ENCODE measurements around the gene PGRMC1. TPM values are rescaled to one million over a fixed set of nuclear protein-coding genes. Genes with fewer than 3 reads are reported as not detected.

The PGRMC1 gene
- total RNA-seq, 4 donors from 2014 or later: 11.4 to 14.4 (median 13.0) TPM

DNA sequence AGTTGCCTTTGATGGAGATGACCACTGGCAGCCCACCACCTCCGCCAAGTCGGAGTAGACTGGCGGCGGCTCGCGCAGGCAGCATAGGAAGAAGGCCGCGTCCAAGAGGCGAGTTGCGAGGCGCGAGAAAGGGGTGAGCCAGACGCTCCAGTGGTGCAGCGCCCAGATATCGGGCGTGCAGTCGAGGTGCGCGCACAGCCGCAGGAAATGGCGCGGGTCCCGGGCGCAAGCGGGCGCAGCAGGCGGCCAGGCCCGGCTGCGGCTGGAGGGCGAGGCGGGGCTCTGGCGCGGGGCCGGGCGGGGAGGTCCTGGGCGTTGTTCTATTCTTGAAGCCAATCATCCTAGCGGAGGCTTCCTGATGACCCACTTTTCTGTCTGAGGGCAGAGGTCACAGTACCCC, 13.2 kb upstream of the PGRMC1 start:
- no peaks in the 10 kb centered on the region for H3K9me3 ChIP-seq
- in situ Hi-C loops (cut with MboI; ENCODE audit: low sequenced_read_pairs in 4 of 4): no loop called here
- no peak overlapping the region for H3K27ac ChIP-seq
- no peaks in the 10 kb centered on the region for H3K36me3 ChIP-seq
- H3K4me1 ChIP-seq: no peaks in the 10 kb centered on the region
- no peak for ATAC-seq
- no peaks in the 10 kb centered on the region for H3K27me3 ChIP-seq
- DNase-seq: no peak
- TF ChIP-seq, protein P1, sequence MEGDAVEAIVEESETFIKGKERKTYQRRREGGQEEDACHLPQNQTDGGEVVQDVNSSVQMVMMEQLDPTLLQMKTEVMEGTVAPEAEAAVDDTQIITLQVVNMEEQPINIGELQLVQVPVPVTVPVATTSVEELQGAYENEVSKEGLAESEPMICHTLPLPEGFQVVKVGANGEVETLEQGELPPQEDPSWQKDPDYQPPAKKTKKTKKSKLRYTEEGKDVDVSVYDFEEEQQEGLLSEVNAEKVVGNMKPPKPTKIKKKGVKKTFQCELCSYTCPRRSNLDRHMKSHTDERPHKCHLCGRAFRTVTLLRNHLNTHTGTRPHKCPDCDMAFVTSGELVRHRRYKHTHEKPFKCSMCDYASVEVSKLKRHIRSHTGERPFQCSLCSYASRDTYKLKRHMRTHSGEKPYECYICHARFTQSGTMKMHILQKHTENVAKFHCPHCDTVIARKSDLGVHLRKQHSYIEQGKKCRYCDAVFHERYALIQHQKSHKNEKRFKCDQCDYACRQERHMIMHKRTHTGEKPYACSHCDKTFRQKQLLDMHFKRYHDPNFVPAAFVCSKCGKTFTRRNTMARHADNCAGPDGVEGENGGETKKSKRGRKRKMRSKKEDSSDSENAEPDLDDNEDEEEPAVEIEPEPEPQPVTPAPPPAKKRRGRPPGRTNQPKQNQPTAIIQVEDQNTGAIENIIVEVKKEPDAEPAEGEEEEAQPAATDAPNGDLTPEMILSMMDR (IDR thresholded peaks at IDR 0.05 in 4 of 5, conservative IDR thresholded peaks at IDR 0.05 in 1 of 5): no peak
- no peak for TF ChIP-seq POLR2A (IDR thresholded peaks at IDR 0.05)
- intact Hi-C loops (cut with DNase I; ENCODE audit: low total_unique reads): no loop called here
- H3K4me3 ChIP-seq: no peak overlapping the region

DNA sequence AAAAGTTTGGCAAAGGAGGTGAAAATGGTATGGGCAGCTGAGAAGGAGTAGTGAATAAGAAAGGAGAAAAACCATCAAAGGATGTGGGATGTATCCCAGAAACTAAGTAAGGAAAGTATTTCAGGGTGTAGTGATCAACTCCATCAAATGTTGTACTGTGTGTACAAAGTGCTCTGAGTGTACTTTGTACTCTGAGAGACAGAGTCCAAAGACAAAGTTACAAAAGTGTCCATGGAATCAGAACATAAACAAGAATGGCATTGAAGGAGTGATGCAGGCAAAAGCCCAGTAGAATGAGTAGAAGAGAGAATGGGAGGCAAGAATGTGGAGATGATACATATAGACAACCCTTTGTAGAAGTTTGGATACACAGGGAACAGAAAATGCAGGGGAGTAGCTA, 12.3 kb upstream of the PGRMC1 start:
- H3K27me3 ChIP-seq: no peaks in the 10 kb centered on the region
- TF ChIP-seq POLR2A (IDR thresholded peaks at IDR 0.05): no peak
- TF ChIP-seq, protein P1 (IDR thresholded peaks at IDR 0.05 in 4 of 5, conservative IDR thresholded peaks at IDR 0.05 in 1 of 5): no peak
- no peak for DNase-seq
- no peaks in the 10 kb centered on the region for H3K4me1 ChIP-seq
- ATAC-seq: no peak
- no peak overlapping the region for H3K27ac ChIP-seq
- intact Hi-C loops (cut with DNase I; ENCODE audit: low total_unique reads): no loop called here
- H3K4me3 ChIP-seq: no peak overlapping the region
- no peaks in the 10 kb centered on the region for H3K36me3 ChIP-seq
- in situ Hi-C loops (cut with MboI; ENCODE audit: low sequenced_read_pairs in 4 of 4): no loop called here
- H3K9me3 ChIP-seq: no peaks in the 10 kb centered on the region

DNA sequence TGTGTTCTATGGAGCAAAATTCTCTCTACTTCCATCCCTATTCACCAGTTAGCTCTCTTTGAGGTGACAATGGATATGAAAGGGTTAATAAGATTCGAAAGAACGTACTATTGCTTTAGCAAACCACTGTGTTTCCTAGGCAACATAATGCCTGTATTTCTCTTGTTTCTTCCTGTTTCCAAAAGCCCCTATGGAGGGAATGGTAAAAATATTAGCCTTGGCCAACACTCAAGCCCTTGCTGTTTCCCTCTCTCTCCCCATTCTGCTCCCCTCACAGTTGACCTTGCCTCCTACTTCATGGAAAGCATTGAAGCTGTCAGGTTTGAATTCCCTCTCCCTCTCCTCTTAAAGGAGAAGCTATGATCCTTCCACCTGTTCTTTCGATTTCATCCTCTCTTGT, 9.6 kb upstream of the PGRMC1 start:
- Histone ChIP-seq H3K27me3 (no peaks in the 10 kb centered on the region), H3K27ac (no peak overlapping the region), H3K4me3 (no peak overlapping the region), H3K9me3 (no peaks in the 10 kb centered on the region), H3K36me3 (no peaks in the 10 kb centered on the region), H3K4me1 (no peaks in the 10 kb centered on the region)
- DNase-seq (no peak), ATAC-seq (no peak)
- in situ Hi-C loops (cut with MboI; ENCODE audit: low sequenced_read_pairs in 4 of 4): no loop called here
- intact Hi-C loops (cut with DNase I; ENCODE audit: low total_unique reads): no loop called here
- no peak for TF ChIP-seq POLR2A (IDR thresholded peaks at IDR 0.05)
- TF ChIP-seq, protein P1 (IDR thresholded peaks at IDR 0.05 in 4 of 5, conservative IDR thresholded peaks at IDR 0.05 in 1 of 5): no peak

DNA sequence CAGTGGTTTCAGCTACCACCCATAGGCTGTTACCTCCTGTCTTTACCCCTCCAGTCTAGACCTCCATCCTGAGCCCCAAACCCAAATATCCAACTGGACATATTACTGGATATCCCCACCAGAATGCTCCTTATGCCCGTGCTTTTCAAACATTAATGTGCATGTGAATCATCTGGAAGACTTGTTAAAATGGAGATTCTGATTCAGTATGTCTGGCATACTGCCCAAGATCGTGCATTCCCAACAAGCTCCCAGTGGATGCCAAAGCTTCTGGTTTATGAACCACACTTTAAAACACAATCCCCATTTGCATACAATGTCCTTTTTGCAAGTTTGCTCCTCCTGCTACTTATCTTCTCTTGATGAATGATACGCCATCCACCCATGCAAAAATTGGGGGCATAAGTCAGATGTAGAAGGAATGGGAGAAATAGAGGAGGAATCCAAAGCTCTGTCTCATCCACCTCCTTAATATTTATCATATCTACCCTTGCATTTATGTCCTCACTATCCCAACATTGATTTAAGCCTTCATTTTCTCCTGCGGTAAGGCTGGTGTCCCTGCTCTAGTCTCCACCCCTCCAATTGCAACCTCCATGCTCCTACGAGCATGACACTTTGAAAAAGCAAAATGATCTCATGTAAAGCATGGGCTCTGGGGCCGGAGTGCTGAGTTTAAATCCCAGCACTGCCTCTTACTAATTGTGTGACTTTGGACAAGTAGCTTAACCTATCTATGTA, 7.4 kb upstream of the PGRMC1 start:
- no peaks in the 10 kb centered on the region for H3K36me3 ChIP-seq
- H3K27me3 ChIP-seq: no peaks in the 10 kb centered on the region
- H3K4me3 ChIP-seq: no peak overlapping the region
- intact Hi-C loops (cut with DNase I; ENCODE audit: low total_unique reads) (no loop called here), in situ Hi-C loops (cut with MboI; ENCODE audit: low sequenced_read_pairs in 4 of 4) (no loop called here)
- H3K4me1 ChIP-seq: no peaks in the 10 kb centered on the region
- no peak for TF ChIP-seq POLR2A (IDR thresholded peaks at IDR 0.05)
- TF ChIP-seq, protein P1 (IDR thresholded peaks at IDR 0.05 in 4 of 5, conservative IDR thresholded peaks at IDR 0.05 in 1 of 5): no peak
- ATAC-seq: no peak
- no peaks in the 10 kb centered on the region for H3K9me3 ChIP-seq
- no peak for DNase-seq
- no peak overlapping the region for H3K27ac ChIP-seq

DNA sequence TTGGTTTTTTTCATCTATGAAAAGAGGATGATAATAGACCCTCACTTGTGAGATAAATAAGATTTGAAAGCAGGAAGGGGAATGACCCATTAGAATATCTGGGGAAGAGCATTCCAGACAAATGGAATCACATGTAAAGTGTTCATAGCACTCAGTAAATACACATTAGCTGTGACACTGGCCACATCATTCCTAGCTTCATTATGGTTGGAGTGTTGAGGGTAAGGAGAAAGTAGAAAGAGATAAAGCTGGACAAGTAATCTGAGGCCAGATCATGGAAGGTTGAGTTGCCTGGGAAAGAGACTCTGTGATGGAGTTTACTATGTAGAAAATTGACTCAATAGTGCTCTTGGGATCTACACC, 6.9 kb upstream of the PGRMC1 start:
- in situ Hi-C loops (cut with MboI; ENCODE audit: low sequenced_read_pairs in 4 of 4): no loop called here
- no peak overlapping the region for H3K4me3 ChIP-seq
- ATAC-seq (no peak), DNase-seq (no peak)
- TF ChIP-seq POLR2A (IDR thresholded peaks at IDR 0.05): no peak
- TF ChIP-seq, protein P1 (IDR thresholded peaks at IDR 0.05 in 4 of 5, conservative IDR thresholded peaks at IDR 0.05 in 1 of 5): no peak
- H3K27ac ChIP-seq: no peak overlapping the region
- intact Hi-C loops (cut with DNase I; ENCODE audit: low total_unique reads): no loop called here
- H3K4me1 ChIP-seq: no peaks in the 10 kb centered on the region
- H3K36me3 ChIP-seq: no peaks in the 10 kb centered on the region
- H3K9me3 ChIP-seq: no peaks in the 10 kb centered on the region
- H3K27me3 ChIP-seq: no peaks in the 10 kb centered on the region

All from gastrocnemius medialis (tissue), 4 donors.